DMS53 treated with DMSO at 0.1 percent for 48 hours (cell line): ENCODE data around the gene APP.

Experiments used
- DNase-seq: peaks from one replicate; lab custom pipeline; 2025; ENCODE audit not compliant: unreplicated experiment; lab: John Stamatoyannopoulos, UW

Gene APP

DNA sequence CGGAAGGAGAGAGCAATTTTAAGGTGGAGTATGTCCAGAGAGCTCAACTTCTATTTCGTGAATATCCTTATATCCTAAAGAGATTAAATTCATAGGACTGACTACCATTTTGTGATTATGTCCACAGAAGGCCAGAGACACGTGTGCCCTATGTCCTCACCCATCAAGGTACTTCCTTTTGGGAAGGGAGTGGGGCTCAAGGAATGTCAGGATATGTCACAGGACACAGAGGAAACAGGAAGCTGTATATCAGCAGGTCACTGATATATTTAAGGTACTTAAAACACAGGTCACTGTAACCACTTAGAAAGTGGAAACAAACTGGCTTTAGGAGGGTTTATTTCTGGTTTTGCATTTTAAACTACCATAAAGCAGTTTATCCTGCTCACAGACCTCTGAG is 184.6 kb downstream of the APP start:
- DNase-seq: no peak

DNA sequence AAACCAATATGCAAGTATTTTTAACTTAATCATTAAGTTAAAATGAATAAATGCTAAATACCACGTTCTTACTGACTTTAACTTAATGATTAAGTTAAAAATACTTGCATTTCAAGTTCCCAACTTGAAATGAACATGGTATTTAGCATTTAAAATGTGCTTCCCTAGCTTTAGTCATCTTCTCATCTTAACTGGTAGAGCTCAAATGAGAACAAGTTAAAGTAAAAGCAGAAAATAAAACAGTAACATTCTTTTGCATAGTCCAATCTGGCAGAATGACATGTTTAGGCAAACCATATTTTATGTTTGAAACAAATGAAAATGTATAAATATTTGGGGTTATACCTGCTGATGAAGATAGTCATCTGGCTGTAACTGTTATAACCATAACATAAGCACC is 186.0 kb downstream of the APP start:
- DNase-seq: no peak

DNA sequence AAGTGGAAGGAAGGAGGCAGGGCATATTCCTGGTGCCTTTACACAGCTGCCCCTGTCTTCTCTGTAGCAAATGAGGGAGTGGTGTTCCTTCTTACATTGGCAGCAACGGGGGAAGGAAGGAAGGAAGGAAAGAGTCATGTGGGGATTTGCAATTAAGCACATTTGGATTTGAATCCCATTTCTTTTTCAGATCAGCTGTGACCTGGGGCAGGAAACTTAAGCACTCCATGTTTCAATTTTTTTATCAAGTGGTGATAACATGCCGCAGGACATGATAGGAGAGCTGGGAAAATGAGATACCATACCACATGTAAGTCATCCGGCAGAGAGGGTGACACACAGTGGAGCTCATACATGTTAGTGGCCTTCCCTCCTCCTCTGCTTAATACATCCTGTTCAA is 186.8 kb downstream of the APP start:
- DNase-seq: no peak

DNA sequence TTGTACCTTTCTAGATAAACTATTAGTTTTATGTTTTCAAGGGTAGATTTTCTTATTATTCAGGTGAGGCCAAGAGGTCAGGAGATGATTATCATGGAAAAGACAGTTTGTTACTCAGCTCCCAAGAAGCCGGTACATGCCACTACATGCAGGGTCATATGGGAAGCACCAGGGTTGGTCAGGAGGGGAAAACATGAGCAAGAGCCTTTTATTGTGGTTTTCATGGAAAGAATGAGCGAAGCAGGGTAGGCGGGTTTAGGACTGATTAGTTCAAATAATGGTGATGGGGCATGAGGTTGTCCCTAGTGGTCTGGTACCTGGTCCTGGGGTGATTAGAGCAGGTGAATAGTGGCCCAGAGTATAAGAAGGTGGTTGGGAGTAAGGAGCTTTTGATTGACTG is 189.9 kb downstream of the APP start:
- DNase-seq: no peak

DNA sequence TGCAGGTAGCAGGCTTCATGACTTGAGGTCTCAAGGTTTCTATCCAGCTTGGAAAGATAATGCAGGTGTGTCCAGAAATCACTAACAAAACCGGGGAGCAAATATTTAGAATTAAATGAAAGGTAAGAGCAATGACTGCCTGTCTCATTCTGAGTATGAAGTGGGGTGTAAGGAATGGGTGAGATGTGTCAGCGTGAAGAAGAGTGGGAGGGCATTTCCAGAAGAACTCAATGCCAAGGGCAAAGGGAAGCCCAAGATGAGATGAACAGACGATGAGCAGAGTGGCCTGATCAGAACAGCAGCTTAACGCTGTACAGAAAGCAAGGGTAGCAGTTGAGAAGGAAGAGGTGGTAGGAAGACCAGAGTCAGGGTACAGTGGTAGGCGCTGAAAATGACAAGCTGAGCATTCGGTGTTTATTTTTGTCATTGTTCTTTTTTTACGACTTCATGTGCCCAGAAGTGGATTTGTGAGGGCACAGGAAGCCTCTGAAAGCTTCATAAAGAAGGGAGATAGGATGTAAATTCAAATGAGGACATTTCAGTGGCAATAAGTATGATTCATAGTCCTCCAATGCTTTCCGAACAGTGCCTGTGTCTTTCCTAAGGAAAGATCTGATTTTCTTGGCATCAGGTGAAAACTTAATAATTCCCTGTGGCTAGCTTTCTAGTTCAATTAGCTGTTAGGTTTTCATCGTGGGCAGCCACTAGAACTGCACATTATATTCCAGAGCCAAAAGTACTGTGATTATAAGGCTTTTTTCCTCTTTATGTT is 190.5 kb downstream of the APP start:
- DNase-seq: no peak

DNA sequence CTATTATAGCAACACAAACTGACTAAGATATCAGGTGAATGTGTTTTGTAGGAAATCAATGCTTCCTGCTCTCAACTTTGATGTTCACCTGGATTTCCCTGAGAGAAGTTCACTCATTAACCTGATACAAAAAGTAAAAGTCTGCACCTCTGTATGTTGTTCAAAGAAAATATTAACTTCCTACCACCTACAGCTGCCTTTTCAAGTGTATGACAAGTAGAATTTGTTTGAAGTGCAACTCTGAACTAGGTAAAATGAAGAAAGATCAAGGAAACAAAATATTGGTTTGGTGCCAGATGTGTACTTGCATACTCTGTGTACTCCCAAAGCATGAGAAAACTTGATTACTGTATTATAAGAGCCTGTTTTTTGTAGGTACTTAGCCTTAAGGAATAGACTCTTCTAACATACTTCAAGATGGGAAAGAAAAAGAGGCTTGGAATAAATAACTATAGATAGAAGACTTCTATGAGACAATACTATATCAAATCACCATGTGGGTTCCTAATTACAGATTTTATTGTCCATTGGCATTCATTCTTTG is 193.4 kb downstream of the APP start:
- no peak for DNase-seq

DNA sequence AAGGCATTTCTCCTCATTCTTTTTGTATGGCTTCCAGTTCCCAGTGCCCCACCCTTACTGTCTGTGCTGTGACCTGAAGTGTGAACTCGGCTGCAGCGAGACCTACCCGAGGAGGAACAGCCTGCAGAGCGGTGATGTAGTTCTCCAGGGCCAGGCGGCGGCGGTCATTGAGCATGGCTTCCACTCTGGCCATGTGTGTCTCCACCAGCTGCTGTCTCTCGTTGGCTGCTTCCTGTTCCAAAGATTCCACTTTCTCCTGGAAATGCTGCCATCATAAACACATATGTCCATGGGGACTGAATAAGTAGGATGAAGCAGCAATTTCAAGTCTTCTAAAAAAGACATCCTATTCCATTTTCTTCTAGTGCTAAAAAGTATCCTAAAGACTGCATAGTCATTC is 195.6 kb downstream of the APP start:
- no peak for DNase-seq

DNA sequence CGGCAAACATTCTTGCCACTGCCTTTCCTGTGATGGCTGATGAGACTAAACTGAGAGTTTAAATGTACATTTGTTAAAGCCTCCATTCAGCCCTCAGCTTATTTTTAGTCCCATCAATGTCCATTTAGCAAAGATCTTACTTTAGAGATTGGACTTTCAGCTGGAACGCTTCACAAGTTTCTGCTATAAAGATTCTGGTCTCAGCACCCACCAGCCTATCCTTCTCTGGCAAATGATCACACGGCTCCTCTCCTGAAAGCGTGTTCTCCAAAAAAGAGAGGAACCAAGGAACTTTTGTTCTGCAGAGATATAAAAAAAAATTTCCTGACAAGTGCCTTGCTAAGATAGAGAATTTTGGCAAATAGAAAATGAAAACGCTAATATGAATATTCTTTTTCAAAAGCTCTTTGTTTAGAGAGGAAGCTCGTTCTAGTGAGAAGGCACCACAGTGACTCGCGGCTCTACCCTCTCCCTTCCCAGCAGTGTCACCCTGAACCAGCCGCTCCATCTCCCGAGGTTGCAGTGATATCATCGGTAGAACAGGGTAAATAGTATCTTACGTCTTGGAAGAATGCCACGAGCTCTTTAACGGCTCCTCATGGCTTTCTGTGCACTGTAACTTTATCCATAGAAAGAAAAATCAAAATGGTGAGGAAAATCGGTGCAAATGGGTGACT is 200.2 kb downstream of the APP start:
- no peak for DNase-seq

DNA sequence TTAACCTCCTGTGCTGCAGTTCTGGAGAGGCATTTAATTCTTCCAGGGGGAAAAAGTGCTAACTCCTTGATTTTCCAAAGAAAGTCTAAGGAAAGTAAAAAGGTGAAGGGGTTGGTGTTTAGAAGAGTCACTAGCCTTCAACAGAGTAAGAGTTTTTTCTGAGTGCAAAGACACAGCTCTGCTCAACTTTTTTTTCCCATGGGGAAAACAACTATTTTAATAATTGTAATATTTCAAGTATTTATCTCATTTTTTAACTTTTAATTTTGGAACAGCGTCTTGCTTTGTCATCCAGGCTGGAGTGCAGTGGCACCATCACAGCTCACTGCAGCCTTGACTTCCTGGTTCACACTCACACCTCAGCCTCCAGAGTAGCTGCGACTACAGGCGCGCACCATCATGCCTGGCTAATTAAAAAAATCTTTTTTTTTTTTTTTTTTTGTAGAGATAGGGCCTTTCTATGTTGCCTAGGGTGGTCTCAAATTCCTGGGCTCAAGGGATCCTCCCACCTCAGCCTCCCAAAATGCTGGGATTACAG is 202.6 kb downstream of the APP start:
- DNase-seq: no peak

DNA sequence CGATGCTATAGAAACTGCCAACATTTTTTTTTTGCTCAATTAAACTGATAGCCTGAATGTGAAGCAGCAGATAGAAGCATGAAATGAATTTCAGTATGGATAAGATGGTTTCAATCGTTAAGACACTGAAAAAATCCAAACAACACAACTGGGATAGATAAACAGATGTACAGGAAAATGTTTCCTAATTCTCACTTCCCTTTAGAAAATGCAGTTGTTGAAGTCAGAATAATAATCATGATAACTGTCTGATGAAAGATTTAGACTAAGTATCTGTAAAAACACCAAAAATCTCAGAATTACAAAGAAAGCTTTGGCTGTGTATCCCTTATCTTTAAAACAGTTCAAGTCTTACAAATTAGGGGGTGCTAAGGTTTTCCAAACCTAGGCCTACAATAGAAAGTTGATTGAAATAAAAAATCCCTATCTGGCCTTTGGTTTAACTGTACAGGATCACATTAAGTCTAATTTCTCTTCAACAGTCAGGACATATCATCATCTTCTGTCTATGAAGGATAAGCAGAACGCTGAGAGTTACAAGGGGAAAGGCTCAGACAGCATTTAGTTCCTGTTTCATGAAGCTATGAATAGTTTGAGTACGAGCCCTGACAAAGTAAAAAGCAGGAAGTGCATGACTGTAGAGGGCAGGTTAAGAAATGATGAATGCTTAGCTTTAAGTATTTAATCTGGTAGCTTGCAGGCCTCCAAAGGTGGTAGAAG is 203.2 kb downstream of the APP start:
- DNase-seq: no peak

DNA sequence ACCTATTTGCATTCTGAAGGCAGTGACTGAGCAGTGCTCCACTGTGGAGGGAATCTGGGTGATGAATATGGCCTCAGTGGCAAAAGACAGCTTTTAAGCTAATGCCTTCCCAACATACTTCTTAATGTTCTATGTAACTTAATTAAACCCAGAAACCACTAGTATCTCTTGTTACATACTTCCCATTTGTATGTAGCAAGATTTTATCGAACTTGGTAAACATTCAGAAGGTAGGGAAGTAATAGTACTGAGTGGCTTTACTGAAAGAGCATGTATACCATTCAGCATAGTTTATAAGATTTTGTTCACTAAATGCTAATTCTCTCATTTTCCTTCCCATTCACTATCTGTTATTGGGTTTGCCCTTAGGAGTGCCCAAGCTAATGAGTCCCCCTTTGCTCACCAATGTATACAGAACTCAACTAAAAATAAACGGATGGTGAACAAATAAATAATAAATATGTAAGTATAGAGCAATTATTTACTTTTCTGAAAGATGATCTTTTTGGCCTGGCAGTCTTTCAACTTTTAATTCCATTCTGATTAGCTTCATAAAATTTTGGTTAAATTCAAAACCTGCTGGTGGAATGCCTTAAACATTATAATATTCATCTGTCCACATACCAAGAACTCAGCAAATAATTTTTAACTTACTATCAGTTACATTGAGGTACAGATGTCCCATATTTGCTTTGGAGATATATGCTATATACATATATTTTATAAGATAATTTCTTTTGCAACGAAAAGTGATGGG is 204.4 kb downstream of the APP start:
- DNase-seq: no peak

DNA sequence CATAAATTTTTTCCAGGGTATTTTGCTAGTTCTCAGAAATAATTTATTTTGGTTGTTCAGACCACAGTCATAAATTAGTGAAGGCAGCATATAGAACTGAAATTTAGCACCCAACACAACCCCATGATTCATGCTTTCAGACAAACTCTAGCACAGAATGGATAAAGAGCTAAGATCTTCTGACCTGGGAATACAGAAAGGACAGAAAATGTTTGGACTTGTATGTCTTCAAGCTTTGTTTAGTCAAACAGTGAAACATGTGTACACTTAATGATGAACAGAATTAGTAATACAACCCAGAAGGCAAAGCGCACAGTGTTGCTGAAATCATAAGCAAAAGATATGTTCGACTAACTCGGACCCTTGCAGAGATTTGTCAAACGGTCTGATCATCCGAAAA is 205.6 kb downstream of the APP start:
- DNase-seq: no peak

DNA sequence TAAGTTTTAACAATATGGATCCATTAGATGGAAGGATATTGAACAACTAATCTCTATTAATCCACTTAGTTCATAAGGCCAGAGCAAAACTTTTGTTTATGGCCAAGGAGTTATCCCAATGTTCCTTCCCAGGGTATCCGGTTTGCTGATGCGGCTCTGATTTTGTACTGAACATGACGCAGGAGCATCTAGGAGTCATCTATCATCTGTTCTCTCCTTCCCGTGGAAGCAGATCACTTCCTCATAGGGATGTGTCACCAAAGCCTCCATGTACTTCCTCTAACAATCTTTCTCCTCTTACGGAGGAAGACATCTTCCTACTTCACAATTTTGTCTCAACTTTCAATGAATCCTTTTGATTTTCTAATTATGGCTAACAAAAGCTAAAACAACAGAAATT is 206.6 kb downstream of the APP start:
- no peak for DNase-seq

DNA sequence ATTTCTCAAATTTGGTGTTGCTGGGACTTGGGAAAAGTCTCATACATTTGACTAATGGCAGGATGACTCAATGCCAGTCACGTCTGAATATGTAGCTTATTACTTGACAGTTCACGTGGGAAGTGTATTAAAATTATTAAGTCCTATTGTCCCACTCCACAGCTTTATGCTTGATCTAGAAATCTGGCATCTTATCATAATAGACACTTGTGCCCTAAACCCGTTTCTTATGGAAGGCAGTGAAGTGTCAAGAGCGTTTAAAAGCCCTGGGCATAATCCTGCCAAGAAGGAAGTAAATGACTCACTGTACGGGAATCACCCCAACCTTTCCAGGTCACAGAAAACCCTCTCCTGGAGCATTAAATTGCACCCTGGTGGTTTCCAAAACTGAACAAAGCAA is 207.4 kb downstream of the APP start:
- DNase-seq: no peak

DNA sequence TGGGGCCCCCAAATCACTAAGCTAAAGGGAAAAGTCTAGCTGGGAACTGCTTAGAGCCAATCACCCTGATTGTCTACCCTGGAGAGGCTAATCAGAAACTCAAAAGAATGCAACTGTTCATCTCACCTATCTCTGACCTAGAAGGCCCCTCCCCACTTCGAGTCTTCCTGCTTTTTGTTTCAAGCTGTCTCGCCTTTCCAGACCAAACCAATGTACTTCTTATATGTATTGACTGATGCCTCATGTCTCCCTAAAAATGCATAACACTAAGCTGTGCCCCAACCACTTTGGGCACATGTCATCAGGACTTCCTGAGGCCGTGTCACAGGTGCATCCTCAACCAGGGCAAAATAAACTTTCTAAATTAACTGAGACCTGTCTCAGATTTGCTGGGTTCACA is 209.5 kb downstream of the APP start:
- no peak for DNase-seq

DNA sequence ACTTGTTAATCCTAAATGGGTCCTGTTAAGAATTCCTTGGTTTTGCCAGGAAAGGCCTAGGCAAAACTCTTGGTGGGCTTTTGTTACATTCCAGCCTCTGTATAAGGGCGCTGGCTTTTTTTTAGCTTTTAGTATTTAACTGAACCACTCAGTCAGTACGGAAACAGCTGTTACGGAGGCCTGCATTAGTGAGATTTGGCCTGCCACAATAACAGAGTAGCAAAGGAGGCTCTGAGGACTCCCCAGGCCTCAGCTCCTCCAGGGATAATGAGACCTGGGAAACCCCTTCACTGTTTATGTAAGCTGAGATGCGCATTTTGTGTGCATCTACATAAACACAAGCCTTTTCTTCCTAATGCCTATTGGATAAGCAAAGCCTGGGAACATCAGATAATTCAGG is 210.2 kb downstream of the APP start:
- DNase-seq: no peak

DNA sequence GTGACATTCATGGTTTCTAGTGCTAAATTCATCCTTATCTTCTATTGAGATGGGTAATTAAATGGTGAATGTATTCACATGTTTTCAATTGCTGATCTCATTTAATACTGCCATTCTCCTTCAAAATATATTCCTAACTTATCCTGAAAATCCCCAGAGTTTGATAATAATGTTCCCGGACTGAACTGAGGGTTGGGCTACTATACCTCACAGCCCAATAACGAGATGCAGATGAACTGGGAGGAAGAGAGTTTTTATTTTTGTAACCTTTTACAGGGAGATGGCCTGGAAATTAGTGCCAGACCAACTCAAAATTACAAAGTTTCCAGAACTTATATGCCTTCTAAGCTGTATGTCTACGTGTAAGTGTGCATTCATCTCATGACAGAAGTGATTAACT is 210.8 kb downstream of the APP start:
- DNase-seq: no peak

DNA sequence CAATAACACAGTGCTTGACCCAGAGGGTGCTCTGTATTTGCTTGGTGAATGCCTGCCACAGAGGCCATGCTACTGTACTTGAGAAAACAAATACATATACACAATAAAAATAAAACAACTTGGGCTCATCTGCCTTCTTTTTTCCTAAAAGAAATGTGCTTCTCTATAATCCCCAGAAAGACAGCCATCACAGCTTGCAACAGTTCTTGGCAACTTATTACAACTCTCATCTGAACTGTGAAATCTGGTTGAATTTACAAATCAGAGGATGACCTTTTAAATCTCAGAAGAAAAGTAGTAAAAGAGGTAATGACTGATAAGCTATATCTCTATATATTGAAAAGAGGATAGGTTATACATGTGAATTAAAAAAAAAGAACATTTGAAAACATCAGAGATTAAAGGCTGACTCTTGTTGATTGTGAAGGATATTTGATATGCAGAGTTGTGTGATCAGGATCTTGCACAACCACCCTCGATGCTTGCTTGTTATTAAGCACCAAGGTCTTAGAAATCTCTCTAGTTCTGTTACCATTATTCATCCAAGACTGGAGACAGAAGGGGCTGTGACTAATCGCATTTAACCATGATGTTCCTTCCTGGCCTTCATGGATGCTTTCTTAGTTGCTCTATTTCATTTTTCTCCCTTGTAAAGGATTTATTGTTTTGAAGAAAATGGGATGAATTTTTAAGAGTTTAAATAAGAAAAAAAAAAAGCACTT is 213.4 kb downstream of the APP start:
- DNase-seq: no peak

DNA sequence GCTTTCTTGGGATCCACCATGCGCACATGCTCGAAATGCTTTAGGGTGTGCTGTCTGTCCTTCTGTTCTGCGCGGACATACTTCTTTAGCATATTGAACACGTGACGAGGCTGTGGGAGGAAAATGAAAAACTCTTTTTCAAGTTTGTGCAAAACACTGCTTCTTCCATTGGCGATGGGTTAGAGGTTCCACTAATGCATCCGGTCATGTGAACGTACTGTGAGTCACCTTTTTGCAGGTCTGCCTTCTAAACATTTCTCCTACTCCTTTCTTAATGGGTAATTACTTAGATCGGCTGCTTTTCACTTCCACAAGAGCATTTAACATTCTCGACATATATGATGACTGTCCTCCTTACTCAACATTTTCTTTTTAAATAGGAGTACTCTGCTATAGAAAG is 214.9 kb downstream of the APP start:
- no peak for DNase-seq

DNA sequence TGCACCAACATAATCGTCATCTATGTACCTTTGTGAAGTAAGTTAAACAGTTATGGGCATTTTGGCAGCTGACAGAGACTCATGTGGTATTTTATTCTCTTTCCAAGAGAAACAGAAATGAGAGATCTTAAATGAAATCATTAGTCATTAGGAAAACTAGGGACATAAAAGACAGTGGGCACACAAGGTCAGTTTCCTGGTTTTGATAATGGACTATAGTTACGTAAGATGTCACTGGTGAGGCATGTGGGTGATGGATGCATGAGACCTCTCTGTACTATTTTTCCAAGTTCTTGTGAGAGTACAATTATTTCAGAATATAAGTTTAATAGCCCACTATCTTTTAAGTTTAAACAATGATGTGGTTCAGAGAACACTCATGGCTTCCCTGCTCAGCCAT is 216.9 kb downstream of the APP start:
- no peak for DNase-seq
